Activated T-helper 1 cell treated with Interleukin-2 at 50 U/mL for 16 hours (primary cell): ENCODE data around the gene AGAP1.

ENCODE experiments used
- DNase-seq: peaks from one replicate; pipeline ENCODE4 v3.0.0-alpha.2; 2020; ENCODE audit warnings: low read depth

AGAP1 gene

DNA sequence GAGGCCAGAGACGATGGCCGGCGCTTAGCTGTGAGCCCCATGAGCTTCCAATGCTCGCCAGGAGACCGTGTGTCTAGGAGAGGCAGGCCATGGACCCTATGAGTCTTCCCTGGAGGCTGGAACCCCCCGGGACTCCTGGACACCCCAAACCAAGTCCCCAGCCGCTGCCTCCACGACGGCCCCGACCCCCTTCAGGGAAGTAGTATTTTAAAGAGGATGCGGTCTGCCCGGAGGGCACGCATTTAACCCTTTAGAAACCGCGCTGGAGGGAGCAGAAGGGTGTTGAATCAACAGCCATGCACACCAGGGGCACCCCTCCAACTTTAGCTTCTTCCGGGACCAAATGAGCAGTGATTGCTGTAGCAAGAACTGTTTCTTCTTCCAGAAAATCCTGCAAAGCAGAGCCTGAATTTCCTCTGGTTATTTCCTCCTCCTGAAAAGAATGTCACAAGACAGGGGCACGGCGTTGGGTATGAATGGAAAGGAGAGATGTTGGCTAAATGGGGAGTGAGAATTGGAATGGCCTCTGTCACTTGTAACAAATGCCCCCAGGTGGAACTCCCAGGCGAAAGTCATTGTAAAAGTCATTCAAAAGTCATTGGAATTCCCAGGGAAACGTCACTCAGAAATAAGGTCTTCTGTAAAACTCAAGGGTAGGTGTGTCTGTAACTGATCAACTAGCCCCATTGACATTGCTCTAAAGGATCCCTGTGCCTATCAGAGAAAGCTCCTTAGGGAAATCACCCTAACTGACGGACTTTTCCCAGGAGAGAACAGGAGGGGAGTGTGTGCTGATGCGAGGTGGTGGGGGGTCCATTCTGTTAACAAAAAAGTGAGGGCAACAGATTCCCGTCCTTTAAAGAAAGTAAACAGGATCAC lies 680.1 kb downstream of the AGAP1 start:
- no peak for DNase-seq

- no peak for DNase-seq
Observed at GRCh38 chr2:236175548-236176150, 681.8 kb downstream of the AGAP1 start.

- DNase-seq, result no peak
Observed at GRCh38 chr2:236176417-236176816, 682.6 kb downstream of the AGAP1 start.

DNA sequence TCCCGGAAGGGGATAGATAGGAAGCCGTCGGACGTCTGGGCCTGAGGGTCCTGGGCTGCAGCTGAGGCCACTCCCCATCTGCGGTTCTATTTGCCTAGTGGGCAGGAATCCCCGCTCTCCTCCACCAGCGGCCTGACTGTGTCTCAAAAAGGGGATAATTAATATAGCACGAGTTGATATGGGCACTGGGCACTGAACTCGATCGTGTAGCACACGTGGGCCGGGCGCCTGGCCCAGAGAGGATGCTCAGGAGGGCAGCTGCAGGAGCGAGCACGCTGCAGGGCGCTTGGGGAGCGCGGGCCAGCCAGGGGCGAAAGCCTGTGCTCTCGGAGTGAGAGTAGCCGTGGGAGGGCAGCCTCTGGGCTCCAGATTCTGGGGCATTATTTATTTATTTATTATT lies 683.1 kb downstream of the AGAP1 start:
- DNase-seq, result no peak

DNA sequence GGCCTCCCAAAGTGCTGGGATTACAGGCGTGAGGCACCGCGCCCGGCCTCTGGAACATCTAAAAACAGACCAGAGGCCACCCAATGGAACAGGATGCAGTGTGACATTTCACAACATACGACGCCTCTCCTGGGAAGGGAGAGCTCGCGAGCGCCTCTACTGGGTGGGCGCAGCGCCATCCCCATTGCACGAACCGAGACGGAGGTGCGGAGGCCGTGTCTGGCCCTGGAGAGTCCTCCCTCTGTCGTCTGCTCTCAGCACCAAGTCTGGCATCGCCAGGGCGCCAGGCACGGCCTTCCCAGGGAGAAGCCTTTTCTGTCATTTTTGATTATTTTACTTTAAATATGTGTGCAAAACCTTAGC lies 683.7 kb downstream of the AGAP1 start:
- no peak for DNase-seq

GRCh38 chr2:236177967-236178889 lies 684.4 kb downstream of the AGAP1 start:
- DNase-seq, result no peak

- DNase-seq, result no peak
Observed at GRCh38 chr2:236178890-236179235, 685.0 kb downstream of the AGAP1 start.

DNA sequence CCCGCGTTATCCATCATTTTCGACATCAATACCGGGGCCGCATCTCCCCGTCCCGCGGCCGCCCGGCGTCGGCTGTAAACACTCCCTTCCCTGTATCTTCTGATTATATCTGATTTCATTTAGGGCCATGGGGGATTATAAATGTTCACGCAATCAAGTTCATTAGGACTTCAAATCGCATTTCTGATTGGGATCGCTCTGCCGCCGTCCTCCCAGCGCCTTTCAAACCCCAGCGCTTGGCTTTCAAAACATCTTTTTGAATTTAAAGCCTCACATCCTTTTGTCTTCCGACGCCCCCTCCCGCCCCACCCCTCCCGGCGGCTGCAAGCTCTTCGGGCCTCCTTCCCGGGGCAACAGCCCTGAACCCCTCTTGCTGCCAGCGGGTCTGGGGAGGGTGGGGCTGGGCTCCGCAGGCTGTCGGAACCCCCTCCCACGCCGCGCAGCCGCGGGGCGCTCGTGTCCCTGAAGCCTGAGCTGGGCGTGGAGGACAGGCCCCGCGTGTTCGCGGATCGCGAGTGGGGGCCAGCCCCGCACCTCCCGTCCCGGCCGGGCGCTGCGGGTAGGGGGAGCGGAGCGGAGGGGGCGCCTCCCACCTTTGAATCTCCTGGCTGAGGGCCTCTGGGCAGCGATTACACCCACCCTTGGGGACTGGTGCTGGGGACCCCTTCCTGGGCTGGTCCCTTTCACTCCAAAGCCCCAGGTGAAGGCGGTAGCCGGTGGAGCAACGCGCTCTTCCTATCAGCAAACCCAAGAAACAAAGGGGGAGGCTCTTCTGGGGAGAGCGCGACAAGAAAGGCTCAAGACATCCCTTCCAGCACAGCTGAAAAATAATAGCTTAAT lies 685.6 kb downstream of the AGAP1 start:
- DNase-seq, result no peak

GRCh38 chr2:236180076-236180816 lies 686.4 kb downstream of the AGAP1 start:
- no peak for DNase-seq

DNA sequence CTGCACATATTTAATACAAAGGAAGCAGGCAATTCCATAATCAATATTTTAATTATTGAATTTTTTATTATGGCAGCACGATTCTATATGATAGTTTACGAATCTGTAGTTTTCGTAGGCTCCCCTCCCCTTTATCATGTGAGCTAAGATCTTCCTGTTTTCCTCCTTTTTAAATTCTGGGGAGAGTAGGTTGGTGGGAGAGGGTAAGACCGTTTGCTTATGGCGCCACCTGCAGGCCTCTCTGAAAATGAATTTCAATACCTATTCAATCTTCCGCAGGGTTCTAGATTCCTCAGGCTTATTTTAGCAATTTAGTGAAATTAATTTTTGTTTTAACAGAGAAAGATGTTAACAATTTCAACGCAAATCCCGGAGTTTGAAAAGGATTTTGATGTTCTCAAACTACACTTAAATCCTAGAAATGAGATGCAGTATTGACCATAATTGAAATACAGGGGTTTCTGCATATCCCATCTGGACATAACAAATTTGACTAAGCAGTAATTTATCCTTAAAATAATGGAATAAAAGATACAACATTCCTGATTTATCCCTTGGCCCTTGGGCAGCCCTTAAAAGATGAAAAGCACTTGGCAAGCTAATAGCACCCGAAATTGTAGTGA lies 687.1 kb downstream of the AGAP1 start:
- DNase-seq, result no peak
